HG03571 (cell line): ENCODE results near the gene B4GALNT4.
"Not testable (repeated sequence)": the region's sequence is repeated elsewhere in the genome, so short reads cannot be mapped to it uniquely, and the experiment has no call there.

Experiments used
- ATAC-seq: cut with Tn5 transposase; IDR thresholded peaks from one replicate; pipeline ENCODE4 v1.9.1; 2021; ENCODE audit not compliant: unreplicated experiment

Gene B4GALNT4

DNA sequence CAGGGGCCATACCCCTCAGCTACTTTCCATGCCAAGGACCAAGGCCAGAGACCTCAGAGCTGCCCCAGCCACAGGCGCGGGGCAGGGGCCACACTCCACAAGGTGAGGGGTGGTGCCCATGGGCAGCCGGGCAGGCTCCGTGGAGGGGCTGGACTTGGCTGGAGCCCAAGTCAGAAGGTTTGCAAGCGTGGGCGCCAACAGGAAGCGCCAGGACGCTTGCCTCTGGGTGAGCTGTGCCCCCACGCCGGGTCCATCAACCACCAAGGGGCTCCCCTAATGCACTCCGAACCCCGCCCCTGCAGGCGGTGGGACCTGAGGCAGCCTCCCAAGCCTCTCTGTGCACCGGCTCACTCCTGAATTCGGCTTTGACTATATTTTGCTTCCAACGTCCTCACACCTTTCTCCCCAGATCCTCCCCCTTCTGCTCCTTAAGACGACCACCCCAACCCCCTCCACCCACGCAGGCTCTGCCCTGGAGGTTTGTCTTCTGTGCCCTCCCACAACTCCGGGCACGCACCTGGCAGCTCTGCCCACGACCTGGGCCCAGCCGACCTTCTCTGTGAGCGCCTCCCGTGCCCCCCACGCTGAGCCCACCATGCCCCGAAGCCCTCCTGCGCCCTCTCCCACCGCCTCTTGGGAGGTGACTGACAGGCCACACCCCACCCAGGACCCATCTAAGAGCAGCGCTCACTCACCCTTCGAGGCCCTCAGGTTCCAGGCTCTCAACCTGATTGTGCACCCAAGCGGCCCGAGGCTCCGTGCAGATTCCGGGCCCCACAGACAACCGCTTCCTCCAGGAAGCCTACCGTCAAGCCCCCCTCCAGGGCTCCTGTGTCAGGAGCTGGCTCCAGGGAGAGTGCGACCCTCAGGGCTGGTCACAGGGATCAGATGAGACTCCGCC, 22.1 kb downstream of the B4GALNT4 start:
- no peak for ATAC-seq

DNA sequence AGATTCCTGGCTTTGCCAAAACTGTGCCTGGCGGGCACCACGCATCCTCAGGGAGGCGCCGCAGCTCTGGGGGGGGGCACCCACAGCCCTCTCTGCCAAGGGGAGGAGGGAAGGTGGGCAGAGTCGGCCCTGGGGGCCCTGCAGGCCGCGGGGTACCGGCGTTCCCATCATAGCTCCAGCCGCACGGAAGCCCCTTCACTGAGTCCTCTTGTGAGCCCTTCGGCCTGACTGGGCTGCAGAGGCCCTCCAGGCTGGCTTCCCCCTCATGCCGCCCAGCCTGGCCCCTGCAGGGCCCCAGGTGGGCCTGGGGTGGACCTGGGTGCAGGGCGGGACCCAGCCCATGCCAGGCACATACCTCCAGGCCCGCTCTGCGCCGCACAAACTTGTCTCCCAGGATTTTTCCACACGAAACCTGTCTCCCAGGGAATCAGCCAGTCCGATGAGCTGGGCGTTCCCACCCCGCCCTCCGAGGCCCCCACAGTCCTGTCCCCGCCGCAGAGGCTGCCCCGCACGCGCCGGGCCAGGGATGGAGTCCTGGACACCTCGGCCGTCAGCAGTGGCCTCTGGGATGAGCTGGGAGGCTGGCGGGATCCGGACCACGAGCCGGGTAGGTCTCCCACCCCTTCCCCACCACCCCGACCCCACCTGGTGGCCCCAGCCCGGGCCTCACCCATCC, 22.9 kb downstream of the B4GALNT4 start:
- no peak for ATAC-seq

DNA sequence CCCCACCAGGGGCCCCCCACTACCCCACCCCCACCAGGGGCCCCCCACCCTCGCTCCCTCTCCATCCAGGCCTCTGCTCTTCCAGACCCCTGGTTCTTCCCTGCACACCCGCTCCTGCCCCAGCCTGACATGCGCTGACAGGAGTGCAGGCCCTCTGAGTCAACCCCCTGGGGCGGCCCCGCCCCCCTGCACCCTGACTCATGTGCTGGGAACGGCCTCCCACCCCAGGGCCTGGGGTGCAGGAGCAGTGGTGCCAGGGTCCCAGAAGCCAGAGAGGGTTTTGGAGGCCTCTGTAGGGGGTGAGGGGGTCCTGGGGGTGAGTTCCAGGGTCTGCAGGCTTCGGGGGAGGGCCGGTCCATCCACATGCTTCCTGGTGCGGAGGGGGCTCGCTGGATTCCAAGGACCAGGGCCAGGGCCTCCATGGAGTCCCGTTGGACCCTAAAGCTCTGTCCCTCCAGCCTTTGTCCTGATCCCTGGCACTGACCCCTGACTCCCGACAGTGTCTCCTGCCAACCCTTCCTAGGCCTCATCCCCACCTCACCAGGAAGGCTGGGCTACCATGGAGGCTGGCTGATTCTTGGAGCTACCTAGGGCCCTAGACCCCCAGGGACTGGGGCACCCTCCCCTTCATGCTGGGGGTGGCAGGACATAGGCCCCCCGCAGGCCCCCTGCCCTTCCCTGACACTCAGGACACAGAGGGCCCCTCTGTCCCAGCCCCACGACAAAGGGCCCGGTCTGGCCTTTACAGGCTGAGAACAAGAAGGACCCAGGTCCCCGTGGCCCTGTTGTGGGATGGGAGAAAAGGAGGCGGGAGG, 24.1 kb downstream of the B4GALNT4 start:
- ATAC-seq = no peak

DNA sequence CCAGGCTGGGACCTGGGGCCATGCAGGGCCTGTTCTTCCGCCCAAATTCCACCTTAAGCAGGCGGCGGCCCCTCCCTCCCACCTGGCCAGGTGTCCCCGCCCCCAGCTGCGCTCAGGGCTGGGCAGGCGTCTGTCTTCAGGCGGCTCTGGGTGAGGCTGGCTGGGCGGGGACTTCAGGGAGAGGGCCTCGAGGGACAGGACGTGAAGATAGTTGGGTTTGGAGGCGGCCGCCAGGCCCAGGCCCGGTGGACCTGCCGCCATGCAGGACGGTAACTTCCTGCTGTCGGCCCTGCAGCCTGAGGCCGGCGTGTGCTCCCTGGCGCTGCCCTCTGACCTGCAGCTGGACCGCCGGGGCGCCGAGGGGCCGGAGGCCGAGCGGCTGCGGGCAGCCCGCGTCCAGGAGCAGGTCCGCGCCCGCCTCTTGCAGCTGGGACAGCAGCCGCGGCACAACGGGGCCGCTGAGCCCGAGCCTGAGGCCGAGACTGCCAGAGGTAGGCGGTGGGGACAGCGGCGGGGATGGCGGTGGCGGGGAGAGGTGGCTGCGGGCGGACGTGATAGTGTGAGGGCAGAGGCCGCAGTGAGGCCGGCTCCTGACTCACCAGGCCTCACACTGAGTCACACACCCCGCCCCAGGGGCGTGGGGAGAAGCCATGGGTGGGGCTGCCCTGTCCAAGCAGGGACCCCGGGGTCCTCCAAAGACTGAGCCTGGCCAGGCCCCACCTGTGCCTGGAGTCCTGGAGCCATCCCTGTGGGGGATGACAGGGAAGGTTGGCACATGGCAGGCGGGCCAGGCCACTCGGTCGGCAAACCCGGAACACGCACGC, 24.9 kb downstream of the B4GALNT4 start, which contains the start of gene PKP3:
PKP3 (plus strand) TSS at position 176 of the 824 bp plus-strand sequence; CDS start at position 260, 84 bp downstream.
- ATAC-seq = no peak

DNA sequence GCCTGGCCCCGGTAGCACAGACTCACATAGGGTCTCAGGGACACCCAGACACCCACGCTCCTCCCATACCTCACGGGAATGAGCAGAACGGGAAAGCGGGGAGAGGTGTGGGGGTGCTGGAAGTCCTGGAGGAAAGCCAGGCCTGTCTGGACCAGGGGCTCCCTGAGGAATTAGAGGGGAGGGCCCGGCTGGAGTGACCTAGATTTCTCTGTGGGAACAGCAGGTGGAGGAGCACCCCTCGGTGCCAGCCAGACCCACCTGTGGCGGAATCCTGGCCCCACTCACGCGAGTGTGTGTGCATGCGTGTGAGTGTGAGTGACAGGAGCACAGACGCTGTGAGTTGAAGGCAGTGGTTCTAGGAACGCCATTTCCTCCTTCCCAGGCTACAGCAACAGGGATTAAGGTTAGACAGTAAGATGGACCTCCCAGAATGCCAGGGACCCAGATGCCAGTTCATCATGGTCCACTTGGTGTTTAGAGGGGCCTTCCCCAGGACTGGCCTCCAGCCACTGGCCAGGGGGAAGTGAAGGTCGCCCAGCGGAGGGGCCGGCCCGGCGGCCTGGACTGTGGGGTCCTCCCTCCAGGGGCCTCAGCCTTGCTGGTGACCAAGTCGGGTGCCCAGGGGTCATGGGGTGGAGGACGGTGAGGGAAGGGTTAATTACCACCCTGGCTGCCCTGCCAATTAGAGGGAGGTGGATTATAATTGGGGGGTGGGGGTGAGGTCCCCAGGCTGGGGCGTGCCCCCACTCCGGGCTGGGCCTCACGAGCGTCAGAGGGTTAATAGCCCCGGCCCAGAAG, 25.8 kb downstream of the B4GALNT4 start:
- no peak for ATAC-seq

DNA sequence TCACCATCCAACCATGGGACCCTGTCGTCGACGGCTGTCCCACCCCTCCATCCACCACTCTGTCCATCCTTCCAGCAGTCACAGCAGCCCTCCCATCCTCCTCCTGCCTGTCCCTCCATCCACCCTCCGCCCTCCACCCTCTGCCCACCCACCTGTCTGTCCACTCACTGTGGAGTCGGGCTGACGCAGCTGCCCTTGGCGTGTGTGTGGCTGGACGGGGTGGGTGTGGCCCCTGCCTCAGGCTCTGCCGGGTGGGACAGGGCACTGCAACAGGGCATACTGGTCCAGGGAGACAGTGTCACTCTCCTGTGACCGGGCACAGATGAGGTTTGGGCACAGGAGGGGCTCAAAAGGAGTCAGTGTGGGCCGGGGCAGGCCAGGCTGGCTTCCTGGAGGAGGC, 26.6 kb downstream of the B4GALNT4 start:
- ATAC-seq = no peak

DNA sequence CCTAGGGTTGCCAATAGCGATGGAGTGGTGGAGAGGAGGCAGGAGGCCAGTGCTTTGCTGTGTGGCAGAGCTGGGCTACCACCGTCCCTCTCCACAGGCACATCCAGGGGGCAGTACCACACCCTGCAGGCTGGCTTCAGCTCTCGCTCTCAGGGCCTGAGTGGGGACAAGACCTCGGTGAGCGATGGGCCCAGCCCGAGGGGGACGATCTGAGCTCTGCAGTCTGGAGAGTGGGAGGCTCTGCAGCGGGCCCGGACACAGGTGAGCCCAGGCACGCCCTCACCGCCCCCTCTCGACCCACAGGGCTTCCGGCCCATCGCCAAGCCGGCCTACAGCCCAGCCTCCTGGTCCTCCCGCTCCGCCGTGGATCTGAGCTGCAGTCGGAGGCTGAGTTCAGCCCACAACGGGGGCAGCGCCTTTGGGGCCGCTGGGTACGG, 27.2 kb downstream of the B4GALNT4 start:
- ATAC-seq = no peak

DNA sequence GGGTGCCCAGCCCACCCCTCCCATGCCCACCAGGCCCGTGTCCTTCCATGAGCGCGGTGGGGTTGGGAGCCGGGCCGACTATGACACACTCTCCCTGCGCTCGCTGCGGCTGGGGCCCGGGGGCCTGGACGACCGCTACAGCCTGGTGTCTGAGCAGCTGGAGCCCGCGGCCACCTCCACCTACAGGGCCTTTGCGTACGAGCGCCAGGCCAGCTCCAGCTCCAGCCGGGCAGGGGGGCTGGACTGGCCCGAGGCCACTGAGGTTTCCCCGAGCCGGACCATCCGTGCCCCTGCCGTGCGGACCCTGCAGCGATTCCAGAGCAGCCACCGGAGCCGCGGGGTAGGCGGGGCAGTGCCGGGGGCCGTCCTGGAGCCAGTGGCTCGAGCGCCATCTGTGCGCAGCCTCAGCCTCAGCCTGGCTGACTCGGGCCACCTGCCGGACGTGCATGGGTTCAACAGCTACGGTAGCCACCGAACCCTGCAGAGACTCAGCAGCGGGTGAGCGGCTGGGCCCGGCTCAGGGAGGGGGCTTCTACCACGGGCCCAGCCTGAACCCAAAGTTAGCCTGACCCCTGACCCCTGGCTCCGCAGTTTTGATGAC, 27.7 kb downstream of the B4GALNT4 start:
- ATAC-seq = no peak

DNA sequence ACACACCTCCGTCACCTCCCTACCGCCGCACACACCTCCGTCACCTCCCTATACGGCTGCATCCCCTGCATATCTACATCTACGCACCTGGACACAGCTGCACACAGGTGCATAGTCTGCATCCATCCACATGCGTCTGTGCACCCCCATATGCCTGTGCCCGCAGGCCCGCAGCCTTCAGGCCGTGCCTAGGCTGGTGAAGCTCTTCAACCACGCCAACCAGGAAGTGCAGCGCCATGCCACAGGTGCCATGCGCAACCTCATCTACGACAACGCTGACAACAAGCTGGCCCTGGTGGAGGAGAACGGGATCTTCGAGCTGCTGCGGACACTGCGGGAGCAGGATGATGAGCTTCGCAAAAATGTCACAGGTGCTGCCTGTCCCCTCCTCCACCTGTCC, 29.5 kb downstream of the B4GALNT4 start:
- no peak for ATAC-seq

DNA sequence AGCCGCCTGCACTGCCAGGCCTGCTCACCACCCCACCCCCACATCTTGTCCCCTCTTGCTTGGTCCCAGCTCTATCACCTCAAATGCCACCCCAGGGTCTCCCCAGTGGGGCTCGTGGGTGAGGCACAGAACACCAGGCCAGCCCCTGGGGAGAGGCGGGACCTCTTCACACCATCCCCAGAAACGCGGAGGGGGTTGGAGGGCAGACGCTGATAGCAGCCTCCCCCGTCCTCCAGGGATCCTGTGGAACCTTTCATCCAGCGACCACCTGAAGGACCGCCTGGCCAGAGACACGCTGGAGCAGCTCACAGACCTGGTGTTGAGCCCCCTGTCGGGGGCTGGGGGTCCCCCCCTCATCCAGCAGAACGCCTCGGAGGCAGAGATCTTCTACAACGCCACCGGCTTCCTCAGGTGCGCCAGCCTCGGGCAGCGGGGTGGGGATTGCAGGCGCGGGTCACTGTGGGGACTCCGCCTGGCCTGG, 30.5 kb downstream of the B4GALNT4 start:
- no peak for ATAC-seq

DNA sequence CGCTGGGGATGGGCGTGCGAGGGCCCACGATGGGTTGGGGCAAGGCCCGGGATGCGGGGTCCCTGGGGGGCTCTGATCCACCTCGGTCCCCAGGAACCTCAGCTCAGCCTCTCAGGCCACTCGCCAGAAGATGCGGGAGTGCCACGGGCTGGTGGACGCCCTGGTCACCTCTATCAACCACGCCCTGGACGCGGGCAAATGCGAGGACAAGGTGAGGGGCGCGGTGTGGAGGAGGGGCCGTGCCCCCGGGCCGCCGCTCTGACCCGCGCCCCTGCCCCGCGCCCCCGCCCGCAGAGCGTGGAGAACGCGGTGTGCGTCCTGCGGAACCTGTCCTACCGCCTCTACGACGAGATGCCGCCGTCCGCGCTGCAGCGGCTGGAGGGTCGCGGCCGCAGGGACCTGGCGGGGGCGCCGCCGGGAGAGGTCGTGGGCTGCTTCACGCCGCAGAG, 31.0 kb downstream of the B4GALNT4 start:
- ATAC-seq = no peak

DNA sequence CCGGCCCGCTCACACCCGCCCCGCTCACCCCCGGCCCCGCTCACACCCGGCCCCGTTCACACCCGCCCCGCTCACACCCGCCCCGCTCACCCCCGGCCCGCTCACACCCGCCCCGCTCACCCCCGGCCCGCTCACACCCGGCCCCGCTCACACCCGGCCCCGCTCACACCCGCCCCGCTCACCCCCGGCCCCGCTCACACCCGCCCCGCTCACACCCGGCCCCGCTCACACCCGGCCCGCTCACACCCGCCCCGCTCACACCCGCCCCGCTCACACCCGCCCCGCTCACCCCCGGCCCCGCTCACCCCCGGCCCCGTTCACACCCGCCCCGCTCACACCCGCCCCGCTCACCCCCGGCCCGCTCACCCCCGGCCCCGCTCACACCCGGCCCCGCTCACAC, 31.9 kb downstream of the B4GALNT4 start:
- not testable (repeated sequence) for ATAC-seq

DNA sequence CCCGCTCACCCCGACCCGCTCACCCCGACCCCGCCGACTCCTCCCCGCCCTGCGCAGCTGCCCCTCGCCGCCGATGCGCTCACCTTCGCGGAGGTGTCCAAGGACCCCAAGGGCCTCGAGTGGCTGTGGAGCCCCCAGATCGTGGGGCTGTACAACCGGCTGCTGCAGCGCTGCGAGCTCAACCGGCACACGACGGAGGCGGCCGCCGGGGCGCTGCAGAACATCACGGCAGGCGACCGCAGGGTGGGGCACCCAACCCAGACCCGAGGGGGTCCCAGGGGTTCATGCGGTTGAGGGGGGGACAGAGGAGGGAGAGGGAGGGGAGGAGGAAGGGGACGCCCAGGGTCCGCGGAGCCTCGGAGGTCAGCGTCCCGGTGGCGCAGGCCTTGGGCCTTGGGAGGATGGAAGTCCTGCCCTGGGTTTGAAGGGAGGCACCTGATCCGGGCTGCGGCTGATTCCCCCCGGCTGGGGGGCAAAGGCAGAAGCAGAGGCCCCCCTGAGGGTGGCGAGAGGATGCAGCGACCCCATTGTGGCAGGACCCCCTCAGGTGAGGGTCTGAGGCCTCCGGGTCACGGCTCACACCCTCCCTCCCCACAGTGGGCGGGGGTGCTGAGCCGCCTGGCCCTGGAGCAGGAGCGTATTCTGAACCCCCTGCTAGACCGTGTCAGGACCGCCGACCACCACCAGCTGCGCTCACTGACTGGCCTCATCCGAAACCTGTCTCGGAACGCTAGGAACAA, 33.9 kb downstream of the B4GALNT4 start:
- ATAC-seq = no peak

DNA sequence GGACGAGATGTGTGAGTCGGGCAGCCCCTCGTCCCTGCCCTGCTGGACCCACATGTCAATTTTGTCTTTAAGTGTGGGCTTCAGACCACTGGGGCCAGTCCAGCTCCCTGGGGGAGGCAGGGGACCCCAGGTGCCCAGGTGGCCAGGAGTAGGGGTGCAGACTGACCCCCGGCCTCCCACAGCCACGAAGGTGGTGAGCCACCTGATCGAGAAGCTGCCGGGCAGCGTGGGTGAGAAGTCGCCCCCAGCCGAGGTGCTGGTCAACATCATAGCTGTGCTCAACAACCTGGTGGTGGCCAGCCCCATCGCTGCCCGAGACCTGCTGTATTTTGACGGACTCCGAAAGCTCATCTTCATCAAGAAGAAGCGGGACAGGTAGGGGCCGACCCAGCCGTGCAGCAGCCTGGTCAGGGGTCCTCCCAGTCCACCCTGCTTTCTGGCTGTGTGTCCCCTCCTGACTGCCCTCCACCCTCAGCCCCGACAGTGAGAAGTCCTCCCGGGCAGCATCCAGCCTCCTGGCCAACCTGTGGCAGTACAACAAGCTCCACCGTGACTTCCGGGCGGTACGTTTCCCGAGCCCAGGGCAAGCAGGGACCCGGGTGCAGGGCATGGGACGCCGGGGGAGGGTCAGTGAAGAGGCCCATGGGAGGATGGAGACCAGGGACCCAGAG, 34.6 kb downstream of the B4GALNT4 start:
- no peak for ATAC-seq

DNA sequence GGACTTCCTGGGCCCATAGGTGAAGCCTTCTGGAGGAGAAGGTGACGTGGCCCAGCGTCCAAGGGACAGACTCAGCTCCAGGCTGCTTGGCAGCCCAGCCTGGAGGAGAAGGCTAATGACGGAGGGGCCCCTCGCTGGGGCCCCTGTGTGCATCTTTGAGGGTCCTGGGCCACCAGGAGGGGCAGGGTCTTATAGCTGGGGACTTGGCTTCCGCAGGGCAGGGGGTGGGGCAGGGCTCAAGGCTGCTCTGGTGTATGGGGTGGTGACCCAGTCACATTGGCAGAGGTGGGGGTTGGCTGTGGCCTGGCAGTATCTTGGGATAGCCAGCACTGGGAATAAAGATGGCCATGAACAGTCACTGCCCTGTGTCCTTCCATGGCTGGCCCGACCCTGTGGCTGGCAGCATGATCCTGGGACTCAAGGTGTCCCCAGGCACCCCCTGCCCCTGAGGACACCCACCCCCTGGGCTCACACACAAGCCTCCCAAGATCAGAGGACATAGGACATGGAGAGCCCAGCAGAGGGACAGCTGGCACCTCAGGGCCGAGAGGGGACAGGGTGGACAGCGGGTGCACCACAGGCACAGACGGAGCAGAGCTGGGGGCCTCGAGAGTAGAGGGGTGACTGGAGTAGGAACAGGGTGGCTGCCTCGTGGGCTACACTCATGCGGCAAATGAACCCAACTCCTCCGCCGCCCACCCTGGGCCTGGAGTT, 35.4 kb downstream of the B4GALNT4 start:
- ATAC-seq = no peak

DNA sequence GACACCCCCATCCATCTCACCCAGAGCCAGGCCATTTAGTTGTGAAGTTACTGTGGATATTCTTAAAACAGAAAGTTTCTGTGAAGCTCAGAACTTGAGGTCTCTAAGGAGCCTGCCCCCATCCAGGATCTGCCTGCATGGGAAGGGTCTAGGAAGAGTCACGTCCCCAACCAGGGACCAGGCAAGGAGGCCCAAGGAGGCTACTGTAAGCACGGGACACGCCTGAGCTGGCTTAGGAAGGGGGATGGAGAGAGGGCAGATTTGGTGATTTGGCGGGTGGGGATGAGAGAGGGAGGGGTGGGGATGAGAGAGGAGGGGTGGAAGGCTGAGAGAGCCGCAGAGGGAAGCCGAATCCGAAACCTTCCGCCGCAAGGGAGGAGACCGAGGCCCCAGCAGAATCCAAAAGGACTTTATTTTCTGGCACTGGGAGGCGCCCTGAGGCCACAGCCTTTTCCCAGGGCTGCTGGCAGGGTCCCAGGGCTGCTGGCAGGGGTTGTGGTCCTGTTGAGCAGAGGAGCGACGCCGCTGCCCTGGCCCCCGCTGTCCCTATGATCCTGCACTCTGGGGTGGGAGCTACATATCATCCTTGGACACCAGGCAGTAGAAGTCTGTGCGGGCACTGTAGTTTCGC, 36.1 kb downstream of the B4GALNT4 start:
- ATAC-seq = no peak
